Stimulated activated naive CD8-positive, alpha-beta T cell treated with anti-CD3 and anti-CD28 coated beads, Interleukin-15, Interleukin-2, amounts not matched to agents 100 ng/mL and 50 ng/mL, for 24 hours (primary cell): ENCODE data around the gene RNF113B.

Source experiments
- H3K27ac Mint-ChIP-seq: one replicate; pipeline ENCODE4 v1.8.0; 2021; ENCODE audit warnings: mild to moderate bottlenecking, mixed read lengths
- H3K27me3 Mint-ChIP-seq: one replicate; pipeline ENCODE4 v1.8.0; 2021; ENCODE audit warnings: mixed read lengths
- H3K36me3 Mint-ChIP-seq: one replicate; pipeline ENCODE4 v1.8.0; 2021; ENCODE audit warnings: low read depth, mixed read lengths
- H3K4me1 Mint-ChIP-seq: one replicate; pipeline ENCODE4 v1.8.0; 2021; ENCODE audit warnings: low read depth, mixed read lengths
- H3K4me3 Mint-ChIP-seq: one replicate; pipeline ENCODE4 v1.8.0; 2021; ENCODE audit warnings: mild to moderate bottlenecking, mixed read lengths
- H3K9me3 Mint-ChIP-seq: one replicate; pipeline ENCODE4 v1.8.0; 2021; ENCODE audit warnings: mixed read lengths

RNF113B gene

DNA sequence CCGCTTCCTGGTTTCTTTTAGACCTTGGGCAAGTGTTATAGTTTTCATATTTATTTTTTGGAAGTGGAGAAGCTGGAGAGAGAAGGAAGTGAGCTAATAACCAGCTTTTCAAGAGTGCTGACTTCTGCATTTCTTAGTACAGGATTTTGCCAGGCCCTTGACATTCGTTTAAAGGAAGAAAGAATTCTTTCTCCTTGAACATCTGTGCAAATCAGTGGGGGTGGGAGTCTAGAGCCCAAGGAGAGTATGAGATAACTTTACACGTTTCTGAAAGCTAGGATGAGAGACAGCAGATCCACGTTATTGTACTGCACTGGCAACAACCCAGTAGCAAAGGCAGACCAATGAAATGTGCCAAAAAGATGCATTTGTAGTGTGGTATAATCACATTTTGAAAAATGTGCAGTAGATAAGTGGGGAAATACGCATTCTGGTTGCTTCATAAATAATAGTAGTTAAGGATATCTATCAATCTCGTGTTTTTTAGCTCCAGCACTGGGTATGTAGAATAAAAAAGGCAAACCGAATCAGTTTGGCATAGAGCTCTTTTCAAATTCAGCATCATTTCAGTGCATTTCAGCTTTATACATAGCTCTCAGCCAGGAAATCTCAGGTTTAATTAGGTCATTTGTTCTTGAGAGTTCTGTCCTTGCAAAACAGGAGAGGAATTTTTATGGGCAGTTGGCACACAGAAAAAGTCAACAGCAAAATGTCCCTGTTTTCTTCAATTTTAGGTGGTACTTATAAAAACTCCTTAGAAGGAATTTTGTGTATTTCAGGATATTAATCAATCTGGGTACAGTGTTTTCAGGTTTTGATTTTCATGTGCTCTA, 4.3 kb downstream of the RNF113B start:
- H3K36me3 Mint-ChIP-seq: no peaks in the 10 kb centered on the region
- no peaks in the 10 kb centered on the region for H3K4me1 Mint-ChIP-seq
- no peak overlapping the region for H3K27ac Mint-ChIP-seq
- peaks cover 15% of the 10 kb centered on the region for H3K27me3 Mint-ChIP-seq
- no peak overlapping the region for H3K4me3 Mint-ChIP-seq
- H3K9me3 Mint-ChIP-seq: no peaks in the 10 kb centered on the region

DNA sequence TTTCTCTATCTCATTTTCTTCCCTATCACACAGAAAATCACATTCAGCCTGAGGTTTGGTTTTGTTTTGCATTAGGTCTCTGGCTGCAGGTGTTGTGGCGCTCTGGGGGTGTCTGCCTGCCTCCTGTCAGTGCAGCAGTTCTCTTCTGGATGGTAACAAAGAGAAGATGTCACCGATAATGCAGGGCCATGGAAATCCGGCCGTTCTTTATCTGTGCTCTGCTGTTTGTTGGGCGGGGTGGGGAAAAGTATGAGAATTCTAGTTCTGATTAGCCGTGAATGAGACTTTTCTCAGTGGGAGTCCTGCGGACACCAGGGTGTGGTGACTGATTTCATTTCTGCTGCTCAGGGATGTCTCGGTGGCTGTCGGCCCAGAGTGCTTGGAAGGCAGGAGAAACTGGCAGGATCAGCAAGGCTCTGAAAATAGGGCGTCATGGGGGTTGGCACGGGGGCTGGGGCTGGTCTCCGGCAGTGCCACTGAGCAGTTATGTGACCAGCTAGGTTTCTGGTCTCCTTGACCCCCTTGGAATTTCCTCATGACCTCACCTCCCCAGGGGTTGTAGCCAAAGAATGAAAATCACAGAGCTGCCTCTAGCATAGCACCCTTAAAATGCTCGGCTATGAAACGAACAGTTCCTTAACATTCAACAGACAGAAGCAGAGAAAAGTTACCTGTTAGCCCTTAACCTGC, 5.0 kb downstream of the RNF113B start:
- H3K27ac Mint-ChIP-seq: no peak overlapping the region
- H3K36me3 Mint-ChIP-seq: no peaks in the 10 kb centered on the region
- no peaks in the 10 kb centered on the region for H3K9me3 Mint-ChIP-seq

DNA sequence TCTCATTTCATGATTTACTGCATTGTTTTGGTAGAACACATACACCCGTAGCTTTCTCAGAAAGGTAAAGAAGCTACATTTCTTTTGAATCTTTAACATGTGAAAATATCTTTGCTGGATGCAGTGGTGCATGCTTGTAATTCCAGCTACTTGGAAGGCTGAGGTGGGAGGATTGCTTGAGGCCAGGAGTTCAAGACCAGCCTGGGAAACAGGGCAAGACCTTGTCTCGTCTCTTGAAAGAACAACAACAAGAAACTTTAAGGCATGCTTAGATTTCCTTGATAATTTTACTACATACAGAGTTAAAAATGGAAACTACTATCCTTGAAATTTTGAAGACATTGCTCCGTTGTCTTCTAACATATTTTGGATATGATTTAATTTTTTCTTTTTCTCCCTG, 7.7 kb downstream of the RNF113B start:
- no peaks in the 10 kb centered on the region for H3K36me3 Mint-ChIP-seq
- H3K4me3 Mint-ChIP-seq: no peak overlapping the region
- H3K27me3 Mint-ChIP-seq: peaks cover 15% of the 10 kb centered on the region
- no peak overlapping the region for H3K27ac Mint-ChIP-seq
- no peaks in the 10 kb centered on the region for H3K4me1 Mint-ChIP-seq
- no peaks in the 10 kb centered on the region for H3K9me3 Mint-ChIP-seq

More for the DNA sequence above, 5.0 kb downstream of the RNF113B start:
- no peaks in the 10 kb centered on the region for H3K4me1 Mint-ChIP-seq
- H3K27me3 Mint-ChIP-seq: peaks cover 15% of the 10 kb centered on the region
- no peak overlapping the region for H3K4me3 Mint-ChIP-seq

DNA sequence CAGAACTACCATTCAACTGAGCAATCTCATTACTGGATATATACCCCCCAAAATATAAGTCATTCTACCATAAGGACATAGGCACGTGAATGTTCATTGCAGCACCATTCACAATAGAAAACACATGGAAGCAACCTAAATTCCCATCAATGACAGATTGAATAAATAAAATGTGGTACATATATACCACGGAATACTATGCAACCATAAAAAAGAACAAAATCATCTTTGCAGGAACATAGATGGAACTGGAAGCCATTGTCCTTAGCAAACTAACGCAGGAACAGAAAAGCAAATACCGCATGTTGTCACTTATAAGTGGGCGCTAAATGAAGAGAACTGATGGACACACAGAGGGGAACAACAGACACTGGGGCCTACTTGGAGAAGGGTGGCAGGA, 14.1 kb downstream of the RNF113B start:
- Mint-ChIP-seq H3K4me1 (no peaks in the 10 kb centered on the region), H3K27ac (no peak overlapping the region), H3K9me3 (no peaks in the 10 kb centered on the region), H3K36me3 (no peaks in the 10 kb centered on the region), H3K27me3 (no peaks in the 10 kb centered on the region), H3K4me3 (no peak overlapping the region)

DNA sequence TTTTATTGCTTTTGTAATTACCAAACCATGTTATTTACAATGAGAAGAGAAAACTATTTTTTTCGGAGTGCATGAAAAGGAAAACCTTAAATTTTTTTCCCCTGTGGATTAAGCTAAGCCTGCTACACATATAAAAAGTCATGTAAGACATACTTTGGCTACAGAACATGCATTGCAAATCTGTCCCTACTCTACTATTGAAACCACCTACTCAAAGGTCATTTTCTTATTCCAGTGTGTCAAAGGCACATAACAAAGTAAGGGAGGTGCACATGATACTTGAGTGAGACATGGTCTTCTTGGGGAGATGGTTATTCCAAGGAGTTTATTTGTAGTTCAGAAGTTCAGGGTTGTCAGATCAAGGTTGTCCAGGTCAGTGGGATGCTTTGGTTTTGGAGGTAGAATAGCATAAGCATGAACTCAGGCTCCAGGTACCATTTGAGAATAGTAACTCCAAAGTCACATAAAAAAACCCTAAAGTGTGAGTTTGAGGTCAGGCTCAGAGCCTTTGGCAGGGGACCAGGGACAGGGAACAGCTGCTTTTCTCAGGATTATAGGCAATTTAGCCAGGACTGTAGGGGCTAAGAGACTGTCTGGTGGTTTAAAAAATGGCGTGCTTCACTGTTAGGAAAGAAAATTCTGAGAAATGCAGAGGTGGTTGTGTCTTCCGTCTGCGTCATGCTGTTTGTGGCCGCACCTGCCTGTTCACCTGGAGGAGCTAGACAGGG, 18.7 kb downstream of the RNF113B start:
- Mint-ChIP-seq H3K27ac (no peak overlapping the region), H3K4me1 (no peaks in the 10 kb centered on the region), H3K27me3 (peaks cover 11% of the 10 kb centered on the region), H3K36me3 (no peaks in the 10 kb centered on the region), H3K4me3 (no peak overlapping the region), H3K9me3 (no peaks in the 10 kb centered on the region)

DNA sequence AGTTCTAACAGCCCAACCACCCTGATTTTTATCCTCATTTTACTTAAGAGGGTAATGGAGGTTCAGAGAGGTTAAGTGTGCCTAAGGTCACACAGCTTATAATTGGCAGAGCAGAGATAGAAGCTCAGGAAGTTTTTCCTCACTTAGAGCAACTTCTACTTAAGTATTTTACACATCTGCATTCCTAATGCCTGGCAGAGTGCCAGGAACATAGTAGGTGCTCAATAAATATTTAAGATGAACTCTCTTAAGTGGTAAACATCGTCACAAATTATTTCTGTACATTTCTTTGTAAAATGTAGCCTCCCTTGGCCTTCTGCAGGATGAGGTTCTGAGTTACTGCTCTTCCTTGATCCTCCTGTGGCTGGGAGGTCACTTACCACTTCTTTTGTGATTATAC, 19.5 kb downstream of the RNF113B start:
- H3K27ac Mint-ChIP-seq: no peak overlapping the region
- peaks cover 14% of the 10 kb centered on the region for H3K27me3 Mint-ChIP-seq
- no peaks in the 10 kb centered on the region for H3K4me1 Mint-ChIP-seq
- no peaks in the 10 kb centered on the region for H3K9me3 Mint-ChIP-seq
- H3K4me3 Mint-ChIP-seq: no peak overlapping the region
- H3K36me3 Mint-ChIP-seq: no peaks in the 10 kb centered on the region

DNA sequence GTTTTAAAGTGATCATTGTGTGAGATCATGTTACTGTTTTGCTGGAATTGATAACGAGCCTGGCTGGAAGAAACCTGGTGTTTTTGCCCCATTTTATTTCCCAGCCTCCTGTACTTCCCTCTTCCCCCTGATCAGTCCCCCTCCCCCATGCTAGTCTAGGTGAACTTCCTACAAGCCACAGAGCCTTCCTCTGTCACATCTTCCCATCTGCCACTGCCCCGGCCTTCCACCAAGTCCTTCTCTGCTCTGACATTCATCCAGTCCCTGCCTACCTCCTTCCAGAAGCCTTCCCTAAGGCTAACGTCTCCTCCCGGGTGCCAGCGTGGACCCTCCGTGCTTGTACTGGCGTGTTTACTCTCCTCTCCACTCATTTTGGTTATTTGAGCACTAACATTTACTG, 19.9 kb downstream of the RNF113B start:
- H3K27ac Mint-ChIP-seq: no peak overlapping the region
- H3K4me3 Mint-ChIP-seq: no peak overlapping the region
- no peaks in the 10 kb centered on the region for H3K4me1 Mint-ChIP-seq

DNA sequence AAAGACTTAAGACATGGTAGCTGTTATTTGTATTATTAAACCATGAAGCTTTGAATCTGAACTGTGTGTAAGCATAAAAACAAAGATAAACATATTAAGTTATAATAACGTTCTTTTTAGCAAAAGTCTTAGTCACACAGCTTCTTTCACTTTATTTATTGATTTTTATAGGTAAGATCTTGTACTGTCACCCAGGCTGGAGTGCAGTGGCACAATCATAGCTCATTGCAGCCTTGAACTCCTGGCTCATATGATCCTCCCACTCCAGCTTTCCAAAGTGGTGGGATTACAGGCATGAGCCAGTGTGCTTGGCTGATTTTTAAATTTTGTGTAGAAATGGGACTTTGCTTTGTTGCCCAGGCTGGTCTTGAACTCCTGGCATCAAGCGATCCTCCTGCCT, 20.8 kb downstream of the RNF113B start:
- peaks cover 24% of the 10 kb centered on the region for H3K27me3 Mint-ChIP-seq
- H3K4me3 Mint-ChIP-seq: no peak overlapping the region
- H3K36me3 Mint-ChIP-seq: no peaks in the 10 kb centered on the region
- no peak overlapping the region for H3K27ac Mint-ChIP-seq
- H3K9me3 Mint-ChIP-seq: peaks cover 3% of the 10 kb centered on the region
- H3K4me1 Mint-ChIP-seq: no peaks in the 10 kb centered on the region

More for the DNA sequence above, 19.9 kb downstream of the RNF113B start:
- no peaks in the 10 kb centered on the region for H3K9me3 Mint-ChIP-seq
- H3K27me3 Mint-ChIP-seq: peaks cover 18% of the 10 kb centered on the region
- no peaks in the 10 kb centered on the region for H3K36me3 Mint-ChIP-seq

DNA sequence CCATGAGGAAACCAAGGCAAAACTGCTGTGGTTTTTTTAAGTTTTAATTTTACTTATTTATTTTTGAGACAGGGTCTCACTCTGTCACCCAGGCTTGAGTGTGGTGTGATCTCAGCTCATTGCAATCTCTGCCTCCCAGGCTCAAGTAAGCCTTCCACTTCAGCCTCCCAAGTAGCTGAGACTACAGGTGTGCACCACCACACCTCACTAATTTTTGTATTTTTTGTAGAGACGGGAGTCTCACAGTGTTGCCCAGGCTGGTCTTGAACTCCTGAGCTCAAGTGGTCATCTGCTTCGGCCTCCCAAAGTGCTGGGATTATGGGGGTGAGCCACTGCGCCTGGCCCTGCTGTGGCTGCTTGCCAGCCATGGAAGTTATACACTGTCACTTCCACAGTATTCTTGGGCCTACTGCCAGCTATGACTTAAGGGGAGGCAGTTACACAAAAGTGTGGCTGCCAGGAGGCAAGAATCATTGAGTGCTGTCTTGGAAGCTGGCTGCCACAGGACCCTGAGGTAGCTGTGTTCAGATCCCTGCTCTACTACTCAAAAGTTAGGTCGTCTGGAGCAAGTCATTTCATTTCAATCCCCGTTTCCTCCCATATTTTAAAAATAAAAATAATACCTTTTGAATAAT, 21.5 kb downstream of the RNF113B start:
- Mint-ChIP-seq H3K27ac (no peak overlapping the region), H3K9me3 (peaks cover 3% of the 10 kb centered on the region), H3K4me3 (no peak overlapping the region), H3K27me3 (peaks cover 28% of the 10 kb centered on the region), H3K4me1 (no peaks in the 10 kb centered on the region), H3K36me3 (no peaks in the 10 kb centered on the region)

DNA sequence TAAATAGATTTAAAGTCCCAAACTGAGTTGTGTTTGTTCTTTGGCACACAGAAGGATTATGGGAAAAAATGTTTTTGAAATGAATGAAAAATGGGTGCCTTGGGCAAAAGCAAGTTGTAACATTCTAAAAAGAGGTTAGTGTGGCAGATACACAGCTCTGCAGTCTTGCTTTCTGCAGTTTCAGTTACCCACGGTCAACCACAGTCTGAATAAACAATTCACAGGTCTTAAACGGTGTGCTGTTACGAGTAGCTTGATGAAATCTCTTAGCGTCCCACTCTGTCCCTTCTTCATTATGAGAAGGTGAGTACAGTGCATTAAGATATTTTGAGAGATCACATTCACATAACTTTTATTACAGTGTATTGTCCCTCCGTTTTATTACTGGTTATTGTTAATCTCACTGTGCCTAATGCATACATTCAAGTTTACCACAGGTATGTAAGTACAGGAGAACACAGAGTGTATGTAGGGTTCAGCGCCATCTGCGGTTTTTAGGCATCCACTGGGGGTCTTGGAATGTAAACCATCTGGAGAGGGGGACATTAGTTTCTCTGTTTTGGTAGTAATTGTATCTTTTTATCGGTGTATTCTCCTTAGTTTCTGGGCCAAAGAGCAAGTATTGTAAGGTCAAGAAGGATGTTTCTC, 26.1 kb downstream of the RNF113B start:
- H3K9me3 Mint-ChIP-seq: peaks cover 3% of the 10 kb centered on the region
- H3K36me3 Mint-ChIP-seq: no peaks in the 10 kb centered on the region
- H3K27me3 Mint-ChIP-seq: peaks cover 52% of the 10 kb centered on the region
- H3K4me1 Mint-ChIP-seq: no peaks in the 10 kb centered on the region
- no peak overlapping the region for H3K27ac Mint-ChIP-seq
- H3K4me3 Mint-ChIP-seq: no peak overlapping the region

DNA sequence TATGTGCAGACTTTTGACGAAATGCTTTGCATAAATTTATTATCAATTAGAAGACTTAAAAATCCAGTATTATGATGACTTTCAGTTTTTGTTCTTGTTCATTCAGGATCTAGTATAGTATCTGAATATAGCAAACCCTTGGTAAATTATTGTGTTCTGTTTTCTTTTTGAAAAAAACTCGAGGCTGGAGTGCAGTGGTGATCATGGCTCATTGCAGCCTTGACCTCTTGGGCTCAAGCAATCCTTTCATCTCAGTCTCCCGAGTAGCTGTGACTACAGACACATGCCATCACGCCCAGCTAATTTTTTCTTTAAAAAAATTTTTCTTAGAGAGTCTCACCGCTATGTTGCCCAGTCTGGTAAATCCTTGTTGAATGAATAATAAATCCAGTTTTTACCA, 29.5 kb downstream of the RNF113B start:
- no peak overlapping the region for H3K27ac Mint-ChIP-seq
- no peak overlapping the region for H3K4me3 Mint-ChIP-seq
- peaks cover 63% of the 10 kb centered on the region for H3K27me3 Mint-ChIP-seq
- H3K9me3 Mint-ChIP-seq: peaks cover 3% of the 10 kb centered on the region
- no peaks in the 10 kb centered on the region for H3K36me3 Mint-ChIP-seq
- peaks cover 7% of the 10 kb centered on the region for H3K4me1 Mint-ChIP-seq

DNA sequence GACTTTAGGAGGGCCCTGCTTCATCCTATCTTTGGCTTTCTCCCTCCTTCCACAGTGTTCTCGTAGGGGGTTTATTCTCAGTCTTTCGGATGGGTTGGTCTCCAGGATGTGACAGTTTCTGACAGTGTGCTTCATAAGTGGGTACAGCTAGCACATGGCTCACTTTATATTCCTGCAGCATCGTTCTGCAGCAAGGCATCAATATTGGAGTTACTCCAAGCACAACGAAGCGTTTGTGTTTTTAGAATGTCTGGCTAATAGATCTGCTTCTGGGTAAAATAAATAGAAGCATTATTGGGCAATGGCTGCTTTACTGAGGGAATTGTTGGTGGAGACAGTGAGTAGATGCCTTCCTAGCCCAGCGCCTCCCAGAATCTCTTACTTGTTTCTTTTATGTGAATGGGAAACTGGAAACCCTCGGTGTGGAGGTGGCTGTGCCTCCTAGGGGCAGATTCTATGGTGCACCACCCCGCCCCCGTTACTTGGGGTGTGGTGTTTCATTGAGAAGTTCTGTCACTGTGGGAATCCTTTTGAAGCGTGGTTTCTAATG, 32.2 kb downstream of the RNF113B start:
- H3K4me1 Mint-ChIP-seq: peaks cover 7% of the 10 kb centered on the region
- H3K4me3 Mint-ChIP-seq: no peak overlapping the region
- H3K9me3 Mint-ChIP-seq: no peaks in the 10 kb centered on the region
- no peak overlapping the region for H3K27ac Mint-ChIP-seq
- no peaks in the 10 kb centered on the region for H3K36me3 Mint-ChIP-seq
- H3K27me3 Mint-ChIP-seq: peaks cover 68% of the 10 kb centered on the region

DNA sequence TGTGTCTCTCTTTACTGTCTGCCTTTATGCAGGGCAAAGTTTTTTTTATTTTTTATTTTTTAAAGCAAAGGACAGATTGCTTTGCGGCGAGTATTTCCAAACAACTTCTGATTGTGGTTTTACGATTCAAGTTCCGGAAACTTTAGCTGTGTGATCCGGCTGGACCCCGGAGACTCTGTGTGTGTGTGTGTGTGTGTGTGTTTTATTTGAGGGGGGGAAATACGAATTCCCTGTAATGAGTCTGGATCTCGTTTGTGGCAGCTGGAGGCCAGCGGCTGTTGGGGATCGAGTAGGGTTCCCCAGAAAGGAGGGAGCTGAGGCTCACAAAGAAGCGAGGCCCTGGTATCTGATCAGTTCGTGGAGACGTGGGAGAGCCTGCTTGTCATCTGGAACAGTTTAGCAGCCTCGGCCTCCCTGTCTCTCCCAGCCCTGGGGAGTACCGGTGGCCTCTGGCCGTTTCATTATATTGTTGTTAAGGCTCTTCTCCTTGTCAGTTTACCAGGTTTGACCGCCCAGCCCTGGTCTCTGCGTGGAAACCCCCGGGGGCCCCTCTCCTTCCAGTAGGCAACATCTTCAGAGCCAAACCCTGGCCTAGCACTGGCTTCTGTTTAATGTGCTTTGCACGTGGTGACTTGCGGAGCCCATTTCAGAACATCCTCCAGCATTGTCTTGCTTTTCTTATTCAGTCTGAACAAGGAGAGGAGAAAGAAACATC, 32.9 kb downstream of the RNF113B start:
- Mint-ChIP-seq H3K36me3 (no peaks in the 10 kb centered on the region), H3K4me1 (peaks cover 7% of the 10 kb centered on the region), H3K9me3 (no peaks in the 10 kb centered on the region), H3K27me3 (peaks cover 73% of the 10 kb centered on the region), H3K4me3 (peak overlapping the region; percentile 63), H3K27ac (no peak overlapping the region)

DNA sequence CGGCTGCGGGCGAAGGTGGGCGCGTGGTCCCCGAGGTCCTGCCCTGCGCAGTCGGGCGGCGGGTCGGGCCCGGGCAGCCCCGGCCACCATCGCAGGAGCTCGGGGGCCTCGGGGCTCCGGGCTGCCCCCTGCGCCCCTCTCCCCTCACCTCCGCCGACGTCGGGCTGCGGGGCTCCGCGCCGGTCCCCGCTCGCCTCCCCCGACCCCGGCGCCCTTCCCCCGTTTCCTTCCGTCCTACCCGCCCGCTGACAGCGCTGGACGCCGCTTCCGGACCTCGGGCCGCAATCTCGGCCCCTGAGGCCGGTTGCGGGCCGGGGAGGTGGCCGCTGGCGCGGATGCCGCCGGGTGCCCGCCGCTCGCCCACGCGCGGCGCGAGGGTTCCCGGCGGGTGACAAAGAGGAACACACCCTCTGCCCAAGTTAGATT, 33.5 kb downstream of the RNF113B start:
- Mint-ChIP-seq H3K36me3 (no peaks in the 10 kb centered on the region), H3K27ac (no peak overlapping the region), H3K4me1 (peaks cover 7% of the 10 kb centered on the region), H3K27me3 (peaks cover 72% of the 10 kb centered on the region), H3K9me3 (no peaks in the 10 kb centered on the region), H3K4me3 (peak overlapping the region; percentile 63)
